ENCODE measurements around the gene DMXL1.
A peak's percentile ranks its signal among the peaks of the same experiment; 100 is the strongest.

DMXL1 gene

GRCh38 chr5:119217183-119217582 lies 146.3 kb downstream of the DMXL1 start:
- DNase-seq (ENCODE audit: low spot score): no peak
- no peak for TF ChIP-seq CTCF (IDR thresholded peaks at IDR 0.05; ENCODE audit: extremely low read depth, missing control alignments)

DNA sequence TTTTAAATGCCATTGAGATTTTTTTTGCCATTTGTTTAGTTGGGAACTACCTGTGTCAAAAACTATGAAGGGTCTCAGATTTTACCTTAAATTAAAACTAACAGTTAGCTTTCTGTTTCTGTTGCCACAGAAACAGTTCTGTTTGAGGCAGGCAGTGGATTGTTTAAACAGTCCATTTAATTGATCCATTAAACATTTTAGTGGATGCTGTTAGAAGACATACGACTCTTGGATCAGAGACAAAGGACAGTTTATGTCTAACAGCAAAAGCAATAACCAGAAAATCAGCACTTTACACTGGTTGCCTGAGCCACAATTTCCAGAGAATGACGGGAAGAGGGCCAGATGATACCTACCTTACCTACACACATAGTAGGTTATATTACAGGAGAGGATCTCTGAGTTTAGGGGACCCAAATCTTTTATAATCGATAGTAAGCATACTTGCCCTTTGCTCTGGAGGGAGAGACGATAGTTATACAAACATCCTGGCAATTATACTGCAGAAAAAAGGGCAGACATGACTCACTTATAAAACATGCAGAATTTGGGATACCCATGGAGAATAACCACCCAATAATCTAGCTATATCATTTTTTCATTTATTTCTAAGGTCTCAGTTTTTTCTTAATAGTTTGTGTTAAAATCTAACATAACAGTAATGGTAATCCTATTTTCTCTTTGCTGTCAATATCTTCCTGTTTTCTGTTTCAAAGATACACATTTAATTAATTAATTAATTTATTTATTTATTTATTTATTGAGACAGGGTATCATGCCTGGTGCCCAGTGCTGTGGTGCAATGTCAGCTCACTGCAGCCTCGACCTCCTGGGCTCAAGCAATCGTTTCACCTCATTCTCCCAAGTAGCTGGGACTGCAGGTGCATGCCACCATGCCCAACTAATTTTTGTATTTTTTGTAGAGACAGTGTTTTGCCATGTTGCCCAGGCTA lies 148.2 kb downstream of the DMXL1 start:
- no peak for TF ChIP-seq CTCF (IDR thresholded peaks at IDR 0.05; ENCODE audit: extremely low read depth, missing control alignments)
- DNase-seq (ENCODE audit: low spot score): no peak

GRCh38 chr5:119220576-119221197 lies 149.8 kb downstream of the DMXL1 start:
- DNase-seq (ENCODE audit: low spot score): peak; percentile 45
- TF ChIP-seq CTCF (IDR thresholded peaks at IDR 0.05; ENCODE audit: extremely low read depth, missing control alignments): no peak

DNA sequence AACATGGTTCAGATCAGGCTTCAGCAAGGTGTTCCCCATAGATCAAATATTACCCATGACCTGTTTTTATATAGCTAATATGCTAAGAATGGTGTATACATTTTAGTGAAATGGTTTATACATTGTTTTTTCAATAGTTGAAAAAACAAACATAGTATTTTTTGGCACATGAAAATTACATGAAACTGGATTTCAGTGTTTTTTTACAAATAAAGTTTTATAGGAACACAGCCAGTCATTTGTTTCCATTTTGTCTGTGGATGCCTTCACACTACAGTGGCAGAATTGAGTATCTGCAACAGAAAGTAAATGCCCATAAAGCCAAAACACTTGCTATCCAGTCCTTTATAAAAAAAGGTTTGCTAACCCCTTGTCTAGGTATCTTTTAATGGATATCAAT lies 150.4 kb downstream of the DMXL1 start:
- no peak for DNase-seq (ENCODE audit: low spot score)

DNA sequence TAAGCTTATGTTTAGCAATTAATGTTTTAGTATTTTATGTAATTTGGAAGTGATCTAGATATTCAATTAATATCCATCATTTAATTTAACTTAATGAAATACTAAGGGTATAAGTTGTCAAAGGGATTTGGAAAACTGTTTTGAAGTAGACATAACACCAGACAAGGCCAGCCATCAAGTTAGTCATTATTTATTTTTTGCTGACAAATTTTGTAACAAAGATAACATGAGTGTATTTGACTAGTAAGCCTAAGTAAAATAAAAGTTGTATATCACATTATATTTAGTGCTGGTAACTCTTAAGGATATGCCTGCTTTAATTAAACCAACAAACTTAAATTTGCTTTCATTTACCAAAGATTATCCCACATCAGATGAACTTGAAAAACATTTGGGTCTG lies 159.1 kb downstream of the DMXL1 start:
- TF ChIP-seq CTCF (IDR thresholded peaks at IDR 0.05; ENCODE audit: extremely low read depth, missing control alignments): no peak
- DNase-seq (ENCODE audit: low spot score): no peak

More for the DNA sequence above, 150.4 kb downstream of the DMXL1 start:
- no peak for TF ChIP-seq CTCF (IDR thresholded peaks at IDR 0.05; ENCODE audit: extremely low read depth, missing control alignments)

GRCh38 chr5:119238265-119239118 lies 167.6 kb downstream of the DMXL1 start:
- no peak for DNase-seq (ENCODE audit: low spot score)
- no peak for TF ChIP-seq CTCF (IDR thresholded peaks at IDR 0.05; ENCODE audit: extremely low read depth, missing control alignments)

All from GM20000 (cell line).